K562 (cell line): ENCODE results near the gene SELL. TPM values are rescaled to one million over a fixed set of nuclear protein-coding genes. Genes with fewer than 3 reads are reported as not detected.

Experiments
- ATAC-seq: fragments of 200-7000 bp; cut with Tn5 transposase; 3 replicates; pipeline ENCODE4 v1.9.1; 2020; ENCODE audit warnings: moderate library complexity
- BruUV-seq: library from RNA; stranded (reverse); fragments of 400-500 nt; replicated peaks from 2 replicates; lab custom pipeline; 2021; lab: Mats Ljungman, UMichigan
- CTCF ChIA-PET: fragments of 300-600 bp; formaldehyde crosslinking; extraction: SDS; loops from one replicate; lab custom pipeline; 2021; ENCODE audit warnings: low intra/inter-chr PET ratio; lab: Yijun Ruan, JAX
- POLR2A ChIA-PET: fragments of 300-600, 350-650 bp; sonication (Branson Sonifier 250); formaldehyde crosslinking; extraction: SDS; loops from one replicate; lab custom pipeline; 2021; ENCODE audit warnings: antibody characterized with exemption, inconsistent platforms; lab: Yijun Ruan, JAX
- DNase-seq, 4 experiments: peaks; one replicate each; pipeline versions ENCODE4 v3.0.0 to v3.0.0-alpha.2; 2011 to 2018; ENCODE audit warnings: low spot score in 3 of 4, mixed read lengths in 3 of 4; ENCODE audit errors: extremely low read depth in 1 of 4
- FAIRE-seq: peaks from 2 replicates; lab custom pipeline; 2011; peaks lifted over from hg19 to GRCh38; lab: Jason Lieb, UNC
- H2AFZ ChIP-seq: 2 replicates; pipeline ENCODE4 v1.6.0; 2011; ENCODE audit warnings: low read depth, low read length, control low read depth, inconsistent platforms
- H3K27ac ChIP-seq: fragments of 200-600 bp; 3 replicates; pipeline ENCODE4 v1.8.0; 2011; ENCODE audit warnings: low read depth, mild to moderate bottlenecking, control low read depth, inconsistent platforms, low read length, moderate library complexity, mixed read lengths; ENCODE audit errors: extremely low read depth
- H3K27me3 ChIP-seq, 2 experiments: fragments of 300-600 bp in 1 of 2; 2 replicates in 1 of 2; 3 replicates in 1 of 2; pipeline versions ENCODE4 v1.6.0 to v1.8.0; 2011; ENCODE audit warnings: inconsistent platforms in 2 of 2, low read length in 2 of 2, mild to moderate bottlenecking in 1 of 2, mixed read lengths in 1 of 2, moderate library complexity in 1 of 2; ENCODE audit not compliant: control insufficient read depth in 2 of 2, insufficient read depth in 2 of 2
- H3K36me3 ChIP-seq: fragments of 300-600 bp; 3 replicates; pipeline ENCODE4 v1.8.0; 2011; ENCODE audit warnings: mild to moderate bottlenecking, low read length, inconsistent platforms; ENCODE audit not compliant: control insufficient read depth, insufficient read depth
- H3K4me1 ChIP-seq, 2 experiments: fragments of 200-600 bp in 1 of 2; replicated peaks in 1 of 2; 2 replicates in 1 of 2; 3 replicates in 1 of 2; pipeline versions ENCODE4 v1.5.1 to v1.8.0; 2011; ENCODE audit warnings: inconsistent platforms in 2 of 2, low read length in 2 of 2, mild to moderate bottlenecking in 1 of 2, mixed read lengths in 1 of 2, moderate library complexity in 1 of 2; ENCODE audit not compliant: control insufficient read depth in 2 of 2, insufficient read depth in 2 of 2
- H3K4me2 ChIP-seq: 2 replicates; pipeline ENCODE4 v1.6.1; 2011; ENCODE audit warnings: low read length, control low read depth, inconsistent platforms, mixed read lengths; ENCODE audit not compliant: insufficient read depth
- H3K4me3 ChIP-seq: fragments of 200-600 bp; sonication (generic), shearing (Covaris generic); 2 replicates; pipeline ENCODE4 v1.5.1; 2016; ENCODE audit warnings: control low read depth, inconsistent platforms
- H3K79me2 ChIP-seq: fragments of 200-600 bp; 3 replicates; pipeline ENCODE4 v1.8.0; 2011; ENCODE audit warnings: low read length, inconsistent platforms; ENCODE audit not compliant: control insufficient read depth, insufficient read depth
- H3K9ac ChIP-seq, 2 experiments: 2 replicates each; pipeline versions ENCODE4 v1.6.0 to v1.6.1; 2011; ENCODE audit warnings: low read depth in 2 of 2, low read length in 2 of 2, control low read depth in 1 of 2, inconsistent platforms in 1 of 2, mild to moderate bottlenecking in 1 of 2, mixed read lengths in 1 of 2; ENCODE audit not compliant: insufficient read depth in 1 of 2
- H3K9me1 ChIP-seq: one replicate; pipeline ENCODE4 v1.6.0; 2011; ENCODE audit warnings: inconsistent platforms, mild to moderate bottlenecking, low read length, moderate library complexity; ENCODE audit not compliant: control insufficient read depth, insufficient read depth
- H3K9me3 ChIP-seq: replicated peaks from 2 replicates; pipeline ENCODE4 v1.5.1; 2011; ENCODE audit warnings: low read depth, low read length, inconsistent platforms; ENCODE audit not compliant: control insufficient read depth, insufficient read depth
- H4K20me1 ChIP-seq: replicated peaks from 2 replicates; pipeline ENCODE4 v1.6.1; 2011; ENCODE audit warnings: low read length, inconsistent platforms, mixed read lengths; ENCODE audit not compliant: control insufficient read depth, insufficient read depth
- CHAMP1 ChIP-seq: fragments of 450-650 bp; IDR thresholded peaks from 2 replicates; pipeline ENCODE4 v1.6.1; 2016; ENCODE audit warnings: mild to moderate bottlenecking
- CXXC5 ChIP-seq: fragments of 250-450 bp; sonication (Bioruptor Pico); IDR thresholded peaks from 2 replicates; pipeline ENCODE4 v1.8.0; 2022; ENCODE audit warnings: inconsistent platforms, mild to moderate bottlenecking, moderate library complexity
- FOSL1 ChIP-seq: fragments of 200-800 bp; sonication (Bioruptor generic); conservative IDR thresholded peaks from 2 replicates; pipeline ENCODE4 v1.6.1; 2016; ENCODE audit warnings: missing genetic modification characterization, missing compliant biosample characterization
- IRF9 ChIP-seq: fragments of 450-650 bp; IDR thresholded peaks from 2 replicates; pipeline ENCODE4 v1.6.1; 2016; ENCODE audit warnings: missing biosample characterization, missing genetic modification characterization
- JUND ChIP-seq, 2 experiments: IDR thresholded peaks; 2 replicates in 1 of 2; 3 replicates in 1 of 2; pipeline ENCODE4 v1.6.1; 2011; ENCODE audit warnings: borderline replicate concordance in 2 of 2, low read depth in 2 of 2, low read length in 2 of 2, improper control_type of control experiment in 1 of 2, missing biosample characterization in 1 of 2, missing genetic modification characterization in 1 of 2, missing genetic modification reagents in 1 of 2
- KAT2B ChIP-seq: IDR thresholded peaks from one replicate; pipeline ENCODE4 v1.6.1; 2012; ENCODE audit warnings: low read depth, mild to moderate bottlenecking, control low read depth, inconsistent platforms, low read length, moderate library complexity
- KLF6 ChIP-seq: fragments of 250-450 bp; sonication (Bioruptor Pico); IDR thresholded peaks from 2 replicates; pipeline ENCODE4 v1.4.0; 2020; ENCODE audit warnings: mild to moderate bottlenecking, moderate library complexity, borderline replicate concordance
- MBD1 ChIP-seq: fragments of 250-450 bp; sonication (Bioruptor Pico); IDR thresholded peaks from 2 replicates; pipeline ENCODE4 v1.8.0; 2022; ENCODE audit warnings: inconsistent platforms
- NFRKB ChIP-seq: fragments of 450-650 bp; IDR thresholded peaks from 2 replicates; pipeline ENCODE4 v1.6.1; 2016; ENCODE audit warnings: low read depth
- NUFIP1 ChIP-seq: fragments of 450-650 bp; IDR thresholded peaks from 2 replicates; pipeline ENCODE4 v1.6.1; 2018; ENCODE audit not compliant: partially characterized antibody
- THRA ChIP-seq: fragments of 450-650 bp; IDR thresholded peaks from 2 replicates; pipeline ENCODE4 v1.6.1; 2017; ENCODE audit warnings: mild to moderate bottlenecking, moderate library complexity
- WGBS: fragments of 100-300 bp; shearing (Covaris generic); methylation state at CpG from one replicate; pipeline ENCODE4 v1.1.6; 2016; ENCODE audit warnings: low coverage, mixed read lengths; ENCODE audit not compliant: insufficient coverage; ENCODE audit errors: missing lambda C conversion rate; 5-methylcytosine and 5-hydroxymethylcytosine counted together
- in situ Hi-C: fragments of 300-500 bp; cut with MboI; formaldehyde crosslinking; loops from 4 replicates; pipeline ENCODE4 v1.15.0; 2018; ENCODE audit warnings: inconsistent platforms, mixed read lengths
- intact Hi-C: fragments of 100-400 bp; cut with micrococcal nuclease; formaldehyde crosslinking; loops from 2 replicates; pipeline ENCODE4 v1.14.2; 2022
- polyA plus RNA-seq, 8 experiments: library from polyadenylated mRNA; depleted of rRNA in 4 of 8; stranded (reverse) in 5 of 8; unstranded in 3 of 8; fragments of >200 nt; fragmentation: Nextera tagmentation in 2 of 8; fragmentation: Illumina TruSeq in 1 of 8; extraction: Ambion mirVana in 2 of 8; extraction: Trizol in 1 of 8; gene quantifications; 2 replicates each; pipeline versions ENCODE4 v1.2.1 to v1.2.3, GENCODE V29; 2011 to 2014; ENCODE audit warnings: inconsistent platforms in 1 of 8, missing spikeins in 1 of 8
- total RNA-seq, 7 experiments: library from RNA; depleted of rRNA in 6 of 7; stranded (reverse); fragments of >200 nt in 6 of 7; fragmentation: Illumina TruSeq in 2 of 7; extraction: Trizol in 2 of 7; gene quantifications; 2 replicates each; pipeline versions ENCODE4 v1.2.1 to v1.2.3, GENCODE V29; 2011 to 2021; ENCODE audit warnings: low replicate concordance in 1 of 7

The SELL gene
- total and polyA plus RNA-seq, 9 of the 15 experiments (the other 6 are each of a cell fraction or from before 2014, with no cell fraction given): 0.51 TPM; not detected in 8

GRCh38 chr1:169699707-169700106, 11.7 kb downstream of the SELL start:
- H3K9ac ChIP-seq: no peak overlapping the region
- no peak overlapping the region for H2AFZ ChIP-seq
- TF ChIP-seq NUFIP1 (no peak), THRA (no peak), KLF6 (no peak), IRF9 (tag) (no peak), JUND (IDR thresholded peaks at IDR 0.05; ENCODE audit: borderline replicate concordance, low read depth, low read length) (no peak), JUND (tag; IDR thresholded peaks at IDR 0.05; ENCODE audit: borderline replicate concordance, low read depth, low read length) (no peak), CXXC5 (CRISPR knock-in tag) (no peak), NFRKB (no peak), MBD1 (no peak), FOSL1 (no peak), CHAMP1 (no peak), KAT2B (no peak)
- TF ChIP-seq, all 486 proteins: peak for 0
- in situ Hi-C loops (no loop called here), intact Hi-C loops (loop anchor here (10.0 kb wide), 1 partner anchor 235 kb away; no protein-coding TSS in a partner anchor)
- ATAC-seq: no peak
- no TSS peak for BruUV-seq
- Histone ChIP-seq H3K4me1 (no peaks in the 10 kb centered on the region), H3K9me1 (no peaks in the 10 kb centered on the region), H3K4me3 (no peak overlapping the region), H3K4me2 (no peak overlapping the region), H3K9me3 (no peaks in the 10 kb centered on the region), H3K27me3 (no peaks in the 10 kb centered on the region), H4K20me1 (no peaks in the 10 kb centered on the region), H3K27ac (no peak overlapping the region), H3K79me2 (no peaks in the 10 kb centered on the region), H3K36me3 (no peaks in the 10 kb centered on the region)
- CTCF ChIA-PET: no interaction called here
- POLR2A ChIA-PET: interaction anchor here (0.6 to 0.7 kb wide), 2 partner anchors 51 to 199 kb away, joined by 3 to 5 read pairs; no protein-coding TSS in a partner anchor
- FAIRE-seq: no peak
- WGBS: 0% methylated on average over 3 of the region's 3 CpGs
- no peak for DNase-seq
